PC-3 (cell line): Measurements from ENCODE around the gene DRC3. TPM values are rescaled to one million over a fixed set of nuclear protein-coding genes. Genes with fewer than 3 reads are reported as not detected.
A peak's percentile ranks its signal among the peaks of the same experiment; 100 is the strongest.

Experiments
- ATAC-seq: fragments of 200-7000 bp; cut with Tn5 transposase; 2 replicates; pipeline ENCODE4 v1.9.1; 2020; ENCODE audit warnings: mild to moderate bottlenecking, moderate library complexity
- BruUV-seq: library from RNA; stranded (reverse); fragments of 400-500 nt; replicated peaks from 2 replicates; lab custom pipeline; 2021; lab: Mats Ljungman, UMichigan
- CTCF ChIA-PET: fragments of 300-600 bp; sonication (Branson Sonifier 250); formaldehyde crosslinking; loops from one replicate; lab custom pipeline; 2022; ENCODE audit warnings: antibody characterized with exemption; lab: Charles Lee
- POLR2A ChIA-PET: fragments of 300-600 bp; sonication (Branson Sonifier 250); formaldehyde crosslinking; loops from one replicate; lab custom pipeline; 2022; ENCODE audit warnings: antibody characterized with exemption; ENCODE audit not compliant: unreplicated experiment; lab: Charles Lee
- DNase-seq: peaks from one replicate; pipeline ENCODE4 v3.0.0-alpha.2; 2015
- H2AFZ ChIP-seq: fragments of 300-600 bp; sonication (generic); 2 replicates; pipeline ENCODE4 v1.6.0; 2016; ENCODE audit warnings: antibody characterized with exemption, low read length
- H3F3A ChIP-seq: fragments of 300-600 bp; sonication (generic); one replicate; pipeline ENCODE4 v1.6.0; 2017; ENCODE audit warnings: antibody characterized with exemption, low read length, control low read depth, mild to moderate bottlenecking; ENCODE audit not compliant: unreplicated experiment
- H3K27ac ChIP-seq: fragments of 300-600 bp; sonication (generic); 2 replicates; pipeline ENCODE4 v1.5.1; 2016; ENCODE audit warnings: mild to moderate bottlenecking, low read length
- H3K27me3 ChIP-seq: fragments of 300-600 bp; sonication (generic); 2 replicates; pipeline ENCODE4 v1.6.1; 2016; ENCODE audit warnings: low read length, mixed read lengths
- H3K36me3 ChIP-seq: fragments of 300-600 bp; sonication (generic); 2 replicates; pipeline ENCODE4 v1.6.1; 2016; ENCODE audit warnings: low read depth, mixed run types, low read length, mixed read lengths
- H3K4me1 ChIP-seq: fragments of 300-600 bp; sonication (generic); 2 replicates; pipeline ENCODE4 v1.5.1; 2016; ENCODE audit warnings: low read length; ENCODE audit not compliant: insufficient read depth
- H3K4me2 ChIP-seq: fragments of 300-600 bp; sonication (generic); 2 replicates; pipeline ENCODE4 v1.6.0; 2016; ENCODE audit warnings: low read length
- H3K4me3 ChIP-seq: fragments of 300-600 bp; sonication (generic); 2 replicates; pipeline ENCODE4 v1.5.1; 2016; ENCODE audit warnings: mild to moderate bottlenecking, low read length, mixed read lengths
- H3K79me2 ChIP-seq: fragments of 300-600 bp; sonication (generic); 2 replicates; pipeline ENCODE4 v1.6.1; 2017; ENCODE audit warnings: low read length, mixed read lengths
- H3K9ac ChIP-seq: fragments of 300-600 bp; sonication (generic); 2 replicates; pipeline ENCODE4 v1.6.0; 2016; ENCODE audit warnings: mild to moderate bottlenecking, low read length
- H3K9me2 ChIP-seq: fragments of 300-600 bp; sonication (generic); replicated peaks from 2 replicates; pipeline ENCODE4 v1.6.1; 2016; ENCODE audit warnings: mixed run types, low read length, mixed read lengths
- H3K9me3 ChIP-seq: fragments of 300-600 bp; sonication (generic); 2 replicates; pipeline ENCODE4 v1.6.1; 2016; ENCODE audit warnings: low read length, mixed read lengths
- H4K20me1 ChIP-seq: fragments of 300-600 bp; sonication (generic); 2 replicates; pipeline ENCODE4 v1.6.1; 2016; ENCODE audit warnings: low read length, mixed read lengths
- EZH2 ChIP-seq: fragments of 300-600 bp; sonication (generic); IDR thresholded peaks from one replicate; pipeline ENCODE4 v1.6.1; 2017; ENCODE audit warnings: antibody characterized with exemption, mild to moderate bottlenecking, low read length; ENCODE audit not compliant: unreplicated experiment
- EZH2phosphoT487 ChIP-seq: fragments of 300-600 bp; sonication (generic); IDR thresholded peaks from 2 replicates; pipeline ENCODE4 v1.6.1; 2018; ENCODE audit warnings: mild to moderate bottlenecking, antibody characterized with exemption, low read length, borderline replicate concordance
- intact Hi-C: fragments of 100-400 bp; cut with micrococcal nuclease; formaldehyde crosslinking; loops from 2 replicates; pipeline ENCODE4 v1.9.0; 2023
- total RNA-seq: library from RNA; depleted of rRNA; stranded (reverse); fragments of >200 nt; gene quantifications from 2 replicates; pipeline ENCODE4 v1.2.3, GENCODE V29; 2014
- TF ChIP-seq, protein P1 (sequence below): fragments of 300-600 bp; sonication (generic); conservative IDR thresholded peaks from 2 replicates; pipeline ENCODE4 v1.5.1; 2017; ENCODE audit warnings: antibody characterized with exemption, low read depth, mild to moderate bottlenecking, low read length

The DRC3 gene
- total RNA-seq, 1 experiment from 2014 or later = 1.9 TPM

DNA sequence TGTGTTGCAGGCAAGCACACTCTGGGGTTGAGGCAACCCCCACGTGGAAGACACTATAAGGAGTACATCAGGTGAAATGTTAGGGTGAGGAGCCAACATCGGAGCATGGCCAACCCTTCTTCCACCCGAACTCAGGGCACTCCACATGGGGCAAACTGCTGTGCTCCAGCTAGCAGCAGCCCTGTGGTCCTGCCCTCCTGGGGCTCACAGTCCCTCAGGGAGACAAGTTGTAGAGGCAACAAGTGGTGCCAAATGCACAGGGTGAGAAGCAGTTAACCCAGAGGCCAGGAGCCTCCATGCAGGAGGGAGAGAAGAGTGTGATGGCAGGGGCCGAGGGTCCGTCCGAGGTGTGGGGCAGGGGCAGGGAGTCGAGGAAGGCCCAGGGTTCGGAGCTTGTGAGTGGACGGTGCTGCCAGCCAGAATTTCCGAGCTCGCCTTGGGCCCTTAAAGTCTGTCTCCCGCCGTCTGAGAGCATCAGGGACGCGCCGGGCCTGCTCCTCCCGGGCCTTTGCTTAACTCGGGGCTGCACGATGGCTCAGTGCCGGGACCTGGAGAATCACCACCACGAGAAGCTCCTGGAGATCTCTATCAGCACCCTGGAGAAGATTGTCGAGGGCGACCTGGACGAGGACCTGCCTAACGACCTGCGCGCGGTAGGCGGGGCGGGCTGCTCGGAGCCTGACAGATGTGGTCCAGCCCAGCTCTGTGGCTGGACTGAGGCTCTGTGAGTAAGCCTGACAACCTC, 34.0 kb downstream of the DRC3 start:
- no peaks in the 10 kb centered on the region for H3K9me3 ChIP-seq
- POLR2A ChIA-PET = no interaction called here
- no peak overlapping the region for H3K4me2 ChIP-seq
- H3K36me3 ChIP-seq = peaks cover 5% of the 10 kb centered on the region; the same call in 1 of the 2 replicates
- TF ChIP-seq EZH2phosphoT487 = no peak
- TF ChIP-seq, protein P1, sequence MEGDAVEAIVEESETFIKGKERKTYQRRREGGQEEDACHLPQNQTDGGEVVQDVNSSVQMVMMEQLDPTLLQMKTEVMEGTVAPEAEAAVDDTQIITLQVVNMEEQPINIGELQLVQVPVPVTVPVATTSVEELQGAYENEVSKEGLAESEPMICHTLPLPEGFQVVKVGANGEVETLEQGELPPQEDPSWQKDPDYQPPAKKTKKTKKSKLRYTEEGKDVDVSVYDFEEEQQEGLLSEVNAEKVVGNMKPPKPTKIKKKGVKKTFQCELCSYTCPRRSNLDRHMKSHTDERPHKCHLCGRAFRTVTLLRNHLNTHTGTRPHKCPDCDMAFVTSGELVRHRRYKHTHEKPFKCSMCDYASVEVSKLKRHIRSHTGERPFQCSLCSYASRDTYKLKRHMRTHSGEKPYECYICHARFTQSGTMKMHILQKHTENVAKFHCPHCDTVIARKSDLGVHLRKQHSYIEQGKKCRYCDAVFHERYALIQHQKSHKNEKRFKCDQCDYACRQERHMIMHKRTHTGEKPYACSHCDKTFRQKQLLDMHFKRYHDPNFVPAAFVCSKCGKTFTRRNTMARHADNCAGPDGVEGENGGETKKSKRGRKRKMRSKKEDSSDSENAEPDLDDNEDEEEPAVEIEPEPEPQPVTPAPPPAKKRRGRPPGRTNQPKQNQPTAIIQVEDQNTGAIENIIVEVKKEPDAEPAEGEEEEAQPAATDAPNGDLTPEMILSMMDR = 0 out of 2 replicates have a peak, but pooled peaks have one; percentile 1
- ATAC-seq = no peak
- H3K79me2 ChIP-seq = no peaks in the 10 kb centered on the region
- CTCF ChIA-PET = no interaction called here
- H3K9ac ChIP-seq = no peak overlapping the region
- BruUV-seq = no TSS peak
- H4K20me1 ChIP-seq = no peaks in the 10 kb centered on the region
- no peak overlapping the region for H3K4me3 ChIP-seq
- H3K9me2 ChIP-seq = no peaks in the 10 kb centered on the region
- no peak for DNase-seq
- H3K27ac ChIP-seq = no peak overlapping the region
- H3F3A ChIP-seq = no peaks in the 10 kb centered on the region
- intact Hi-C loops = no loop called here
- no peaks in the 10 kb centered on the region for H3K27me3 ChIP-seq
- no peak overlapping the region for H2AFZ ChIP-seq
- H3K4me1 ChIP-seq = peaks cover 39% of the 10 kb centered on the region

- POLR2A ChIA-PET = no interaction called here
- Histone ChIP-seq H2AFZ (no peak overlapping the region), H3K4me2 (peak overlapping the region; percentile 36), H3K9me2 (no peaks in the 10 kb centered on the region), H3K36me3 (peaks cover 5% of the 10 kb centered on the region; the same call in 1 of the 2 replicates), H3K79me2 (no peaks in the 10 kb centered on the region), H3K4me1 (peaks cover 39% of the 10 kb centered on the region), H3K27me3 (no peaks in the 10 kb centered on the region), H3F3A (no peaks in the 10 kb centered on the region), H4K20me1 (no peaks in the 10 kb centered on the region), H3K9me3 (no peaks in the 10 kb centered on the region), H3K27ac (peak overlapping the region; percentile 52), H3K9ac (no peak overlapping the region), H3K4me3 (no peak overlapping the region)
- peak; percentile 84 for DNase-seq
- ATAC-seq = peak; percentile 65
- no peak for TF ChIP-seq EZH2
- no peak for TF ChIP-seq EZH2phosphoT487
- TF ChIP-seq, protein P1 = no peak
- intact Hi-C loops = no loop called here
- no TSS peak for BruUV-seq
- CTCF ChIA-PET = no interaction called here
These were observed 36.0 kb downstream of the DRC3 start for GRCh38 chr17:18008496-18009268.
